ENCODE measurements around the gene CD302.
"Not testable (repeated sequence)": the region's sequence is repeated elsewhere in the genome, so short reads cannot be mapped to it uniquely, and the experiment has no call there.

Gene CD302, protein sequence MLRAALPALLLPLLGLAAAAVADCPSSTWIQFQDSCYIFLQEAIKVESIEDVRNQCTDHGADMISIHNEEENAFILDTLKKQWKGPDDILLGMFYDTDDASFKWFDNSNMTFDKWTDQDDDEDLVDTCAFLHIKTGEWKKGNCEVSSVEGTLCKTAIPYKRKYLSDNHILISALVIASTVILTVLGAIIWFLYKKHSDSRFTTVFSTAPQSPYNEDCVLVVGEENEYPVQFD

GRCh38 chr2:159797543-159798375 lies at the start of gene CD302:
TSS of gene CD302 (minus strand) at chr2:159798208. CDS start at chr2:159798198, 10 bp downstream.
- no peak for DNase-seq (ENCODE audit: low read depth in 2 of 2)

- DNase-seq (ENCODE audit: low read depth in 2 of 2) = no peak
Measured at GRCh38 chr2:159846564-159846963, 48.6 kb upstream of the CD302 start.

GRCh38 chr2:159840616-159841015 lies 42.6 kb upstream of the CD302 start:
- no peak for DNase-seq (ENCODE audit: low read depth in 2 of 2)

GRCh38 chr2:159832858-159833257 lies 34.9 kb upstream of the CD302 start:
- DNase-seq (ENCODE audit: low read depth in 2 of 2) = no peak

- DNase-seq (ENCODE audit: low read depth in 2 of 2) = no peak
Measured at GRCh38 chr2:159832026-159832425, 34.0 kb upstream of the CD302 start.

DNA sequence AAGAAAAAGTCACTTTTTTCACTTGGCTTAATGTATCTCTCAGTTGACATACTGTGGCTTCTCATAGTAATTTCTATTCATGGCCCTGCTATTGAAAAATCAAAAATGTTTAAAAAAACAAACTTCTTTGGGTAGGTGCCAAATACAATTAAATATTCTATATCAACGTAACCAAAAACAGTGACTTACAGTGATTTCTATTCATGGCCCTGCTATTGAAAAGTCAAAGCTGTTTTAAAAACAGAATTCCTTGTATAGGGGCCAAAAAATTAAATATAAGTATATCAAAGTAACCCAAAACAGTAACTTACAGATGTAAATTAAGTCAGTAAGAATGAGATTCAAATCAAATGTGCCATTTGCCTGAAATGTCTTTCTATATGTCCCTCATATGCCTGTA lies 31.4 kb upstream of the CD302 start:
- no peak for DNase-seq (ENCODE audit: low read depth in 2 of 2)

DNA sequence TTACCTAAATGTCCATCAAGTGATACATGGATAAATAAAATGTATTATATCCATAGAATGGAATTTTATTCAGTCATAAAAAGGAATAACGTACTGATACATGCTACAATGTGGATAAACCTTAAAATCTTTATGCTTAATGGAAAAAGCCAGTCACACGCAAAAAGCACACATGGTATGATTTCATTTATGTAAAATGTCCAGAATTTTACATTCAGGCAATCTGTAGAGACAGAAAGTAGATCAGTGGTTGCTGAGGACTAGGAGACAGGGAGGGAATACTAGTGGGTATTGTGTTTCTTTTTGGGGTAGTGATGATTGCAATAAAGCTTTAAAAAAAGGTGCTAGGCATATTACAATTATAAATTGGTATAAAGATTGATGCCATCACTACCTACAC lies 30.7 kb upstream of the CD302 start:
- DNase-seq (ENCODE audit: low read depth in 2 of 2) = no peak

DNA sequence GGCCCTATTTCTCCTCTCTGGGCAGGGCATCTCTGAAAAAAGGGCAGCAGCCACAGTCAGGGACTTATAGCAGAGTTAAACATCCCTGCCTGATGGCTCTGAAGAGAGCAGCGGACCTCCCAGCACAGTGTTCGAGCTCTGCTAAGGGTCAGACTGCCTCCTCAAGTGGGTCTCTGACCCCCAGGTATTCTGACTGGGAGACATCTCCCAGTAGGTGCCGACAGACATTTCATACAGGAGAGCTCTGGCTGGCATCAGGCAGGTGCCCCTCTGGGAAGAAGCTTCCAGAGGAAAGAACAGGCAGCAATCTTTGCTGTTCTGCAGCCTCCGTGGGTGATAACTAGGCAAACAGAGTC lies 24.4 kb upstream of the CD302 start:
- not testable (repeated sequence) for DNase-seq (ENCODE audit: low read depth in 2 of 2)

- not testable (repeated sequence) for DNase-seq (ENCODE audit: low read depth in 2 of 2)
Measured at GRCh38 chr2:159821775-159822477, 23.9 kb upstream of the CD302 start.

GRCh38 chr2:159818940-159819339 lies 20.9 kb upstream of the CD302 start:
- DNase-seq (ENCODE audit: low read depth in 2 of 2) = no peak

DNA sequence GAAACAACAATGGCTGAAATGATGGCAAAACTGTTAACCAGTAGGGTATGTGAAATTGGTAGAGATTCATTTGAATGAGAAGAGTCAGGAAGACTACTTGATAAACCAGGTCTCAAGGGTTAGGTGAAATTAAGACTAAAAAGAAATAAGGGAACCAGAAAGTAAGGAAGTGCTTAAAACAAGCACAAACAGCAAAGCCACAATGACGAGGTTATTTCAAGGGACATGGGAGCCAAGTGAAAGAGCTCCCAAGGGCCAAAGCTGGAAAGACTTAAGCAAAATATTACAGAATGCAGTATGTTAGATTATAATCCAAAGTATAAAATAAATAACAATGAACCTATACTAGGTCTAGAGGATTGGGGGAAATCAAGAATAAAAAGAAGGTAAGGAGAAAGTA lies 19.3 kb upstream of the CD302 start:
- DNase-seq (ENCODE audit: low read depth in 2 of 2) = no peak

DNA sequence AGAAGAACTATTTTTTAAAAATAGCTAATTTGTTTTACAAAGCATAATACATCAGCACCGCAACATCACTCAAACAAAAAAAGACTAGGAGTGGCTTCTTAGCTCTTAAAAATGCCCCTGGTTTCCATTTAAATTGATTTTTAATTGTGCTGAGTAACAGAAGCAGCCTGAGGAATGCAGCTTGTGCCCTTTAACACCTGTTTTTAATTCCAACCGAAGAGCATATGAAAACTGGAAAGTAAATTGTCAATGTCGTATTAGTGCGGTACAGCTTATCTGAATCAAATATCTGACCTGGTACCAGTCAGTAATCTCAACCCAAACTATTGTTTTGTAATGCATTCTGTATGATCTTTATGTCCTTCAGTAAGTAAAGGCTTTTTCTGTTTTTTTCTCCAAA lies 13.2 kb upstream of the CD302 start:
- no peak for DNase-seq (ENCODE audit: low read depth in 2 of 2)

- DNase-seq (ENCODE audit: low read depth in 2 of 2) = no peak
Measured at GRCh38 chr2:159808032-159808425, 10.0 kb upstream of the CD302 start.

- no peak for DNase-seq (ENCODE audit: low read depth in 2 of 2)
Measured at GRCh38 chr2:159807183-159808031, 9.4 kb upstream of the CD302 start.

GRCh38 chr2:159804941-159805340 lies 6.9 kb upstream of the CD302 start:
- DNase-seq (ENCODE audit: low read depth in 2 of 2) = no peak

GRCh38 chr2:159803235-159803962 lies 5.4 kb upstream of the CD302 start:
- DNase-seq (ENCODE audit: low read depth in 2 of 2) = no peak

GRCh38 chr2:159802673-159803072 lies 4.7 kb upstream of the CD302 start:
- DNase-seq (ENCODE audit: low read depth in 2 of 2) = no peak

DNA sequence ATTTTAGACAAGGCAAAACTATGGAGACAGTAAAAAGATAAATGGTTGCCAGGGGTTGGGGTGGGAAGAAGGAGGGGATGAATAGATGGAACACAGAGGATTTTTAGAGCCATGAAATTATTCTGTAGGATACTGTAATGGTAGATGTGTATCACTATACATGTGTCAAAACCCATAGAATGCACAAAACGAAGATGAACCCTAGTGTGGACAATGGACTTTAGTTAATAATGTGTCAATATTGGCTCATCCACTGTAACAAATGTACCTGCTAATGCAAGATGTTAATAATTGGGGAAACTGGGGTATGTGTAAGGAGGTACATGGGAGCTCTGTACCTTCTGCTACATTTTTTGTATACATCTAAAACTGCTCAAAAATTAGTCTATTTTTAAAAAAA lies 1.8 kb upstream of the CD302 start:
- DNase-seq (ENCODE audit: low read depth in 2 of 2) = no peak

- no peak for DNase-seq (ENCODE audit: low read depth in 2 of 2)
Measured at GRCh38 chr2:159798376-159798725, 343 bp upstream of the CD302 start.

DNA sequence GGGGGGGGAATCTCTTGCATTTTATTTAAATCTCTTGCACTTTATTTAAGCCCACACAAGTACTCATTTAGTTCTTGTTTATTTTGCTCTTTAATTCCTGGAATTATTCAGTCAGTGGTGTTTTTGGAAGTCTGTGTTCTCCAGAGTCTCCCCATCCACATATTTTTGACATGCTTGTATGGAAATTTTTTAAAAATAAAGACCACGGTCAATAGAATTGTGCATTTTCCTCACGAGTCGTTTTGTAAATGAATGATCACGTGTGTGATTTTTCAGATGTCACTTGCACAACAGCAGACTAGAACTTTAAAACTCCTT lies 824 bp downstream of the CD302 start:
- no peak for DNase-seq (ENCODE audit: low read depth in 2 of 2)
